Measurements from ENCODE around the gene TALDO1. TPM values are rescaled to one million over a fixed set of nuclear protein-coding genes. Genes with fewer than 3 reads are reported as not detected.
A peak's percentile ranks its signal among the peaks of the same experiment; 100 is the strongest.

The TALDO1 gene
- total RNA-seq, 1 experiment from 2014 or later: 314 TPM

- Mint-ChIP-seq H3K36me3 (peaks cover 19% of the 10 kb centered on the region), H3K9me3 (no peaks in the 10 kb centered on the region), H3K27me3 (ENCODE audit: low read depth) (no peaks in the 10 kb centered on the region), H3K4me1 (peaks cover 5% of the 10 kb centered on the region), H3K4me3 (no peak overlapping the region), H3K27ac (peak overlapping the region; percentile 57; the same call in 1 of the 2 replicates)
- DNase-seq (ENCODE audit: low spot score) (peak; percentile 10), ATAC-seq (no peak)
- POLR2A ChIA-PET: no interaction called here
- TF ChIP-seq, protein P1, sequence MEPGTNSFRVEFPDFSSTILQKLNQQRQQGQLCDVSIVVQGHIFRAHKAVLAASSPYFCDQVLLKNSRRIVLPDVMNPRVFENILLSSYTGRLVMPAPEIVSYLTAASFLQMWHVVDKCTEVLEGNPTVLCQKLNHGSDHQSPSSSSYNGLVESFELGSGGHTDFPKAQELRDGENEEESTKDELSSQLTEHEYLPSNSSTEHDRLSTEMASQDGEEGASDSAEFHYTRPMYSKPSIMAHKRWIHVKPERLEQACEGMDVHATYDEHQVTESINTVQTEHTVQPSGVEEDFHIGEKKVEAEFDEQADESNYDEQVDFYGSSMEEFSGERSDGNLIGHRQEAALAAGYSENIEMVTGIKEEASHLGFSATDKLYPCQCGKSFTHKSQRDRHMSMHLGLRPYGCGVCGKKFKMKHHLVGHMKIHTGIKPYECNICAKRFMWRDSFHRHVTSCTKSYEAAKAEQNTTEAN (CRISPR knock-in tag; IDR thresholded peaks at IDR 0.05): no peak
- TF ChIP-seq IRF2 (CRISPR knock-in tag; IDR thresholded peaks at IDR 0.05; ENCODE audit: borderline replicate concordance, low read depth) (no peak), FOXP4 (CRISPR knock-in tag; IDR thresholded peaks at IDR 0.05) (no peak), OVOL2 (CRISPR knock-in tag; IDR thresholded peaks at IDR 0.05; ENCODE audit: borderline replicate concordance) (no peak), ZNF317 (CRISPR knock-in tag; IDR thresholded peaks at IDR 0.05; ENCODE audit: borderline replicate concordance, low read depth) (no peak), ZNF138 (CRISPR knock-in tag; conservative IDR thresholded peaks at IDR 0.05) (no peak), ZNF263 (CRISPR knock-in tag; IDR thresholded peaks at IDR 0.05; ENCODE audit: low read depth) (no peak), ESRRA (CRISPR knock-in tag; IDR thresholded peaks at IDR 0.05; ENCODE audit: borderline replicate concordance) (no peak), RELA (CRISPR knock-in tag; IDR thresholded peaks at IDR 0.05; ENCODE audit: borderline replicate concordance) (no peak)
- TF ChIP-seq, protein P2, sequence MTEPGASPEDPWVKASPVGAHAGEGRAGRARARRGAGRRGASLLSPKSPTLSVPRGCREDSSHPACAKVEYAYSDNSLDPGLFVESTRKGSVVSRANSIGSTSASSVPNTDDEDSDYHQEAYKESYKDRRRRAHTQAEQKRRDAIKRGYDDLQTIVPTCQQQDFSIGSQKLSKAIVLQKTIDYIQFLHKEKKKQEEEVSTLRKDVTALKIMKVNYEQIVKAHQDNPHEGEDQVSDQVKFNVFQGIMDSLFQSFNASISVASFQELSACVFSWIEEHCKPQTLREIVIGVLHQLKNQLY (CRISPR knock-in tag; IDR thresholded peaks at IDR 0.05): no peak
- TF ChIP-seq, protein P3, sequence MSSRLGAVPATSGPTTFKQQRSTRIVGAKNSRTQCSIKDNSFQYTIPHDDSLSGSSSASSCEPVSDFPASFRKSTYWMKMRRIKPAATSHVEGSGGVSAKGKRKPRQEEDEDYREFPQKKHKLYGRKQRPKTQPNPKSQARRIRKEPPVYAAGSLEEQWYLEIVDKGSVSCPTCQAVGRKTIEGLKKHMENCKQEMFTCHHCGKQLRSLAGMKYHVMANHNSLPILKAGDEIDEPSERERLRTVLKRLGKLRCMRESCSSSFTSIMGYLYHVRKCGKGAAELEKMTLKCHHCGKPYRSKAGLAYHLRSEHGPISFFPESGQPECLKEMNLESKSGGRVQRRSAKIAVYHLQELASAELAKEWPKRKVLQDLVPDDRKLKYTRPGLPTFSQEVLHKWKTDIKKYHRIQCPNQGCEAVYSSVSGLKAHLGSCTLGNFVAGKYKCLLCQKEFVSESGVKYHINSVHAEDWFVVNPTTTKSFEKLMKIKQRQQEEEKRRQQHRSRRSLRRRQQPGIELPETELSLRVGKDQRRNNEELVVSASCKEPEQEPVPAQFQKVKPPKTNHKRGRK (CRISPR knock-in tag; IDR thresholded peaks at IDR 0.05; ENCODE audit: borderline replicate concordance): no peak
- CTCF ChIA-PET: interaction anchor here (0.5 kb wide), 1 partner anchor 1407 kb away, joined by 3 read pairs; no protein-coding TSS in a partner anchor
Observed at GRCh38 chr11:770642-771616, 23.7 kb downstream of the TALDO1 start.

- ATAC-seq (peak; percentile 53), DNase-seq (ENCODE audit: low spot score) (peak; percentile 14)
- H3K9me3 Mint-ChIP-seq: no peaks in the 10 kb centered on the region
- no peaks in the 10 kb centered on the region for H3K27me3 Mint-ChIP-seq (ENCODE audit: low read depth)
- peak overlapping the region; percentile 57; the same call in 1 of the 2 replicates for H3K27ac Mint-ChIP-seq
- ChIA-PET CTCF (interaction anchor here (1.4 kb wide), 1 partner anchor 12 kb away, joined by 3 read pairs; no protein-coding TSS in a partner anchor), POLR2A (no interaction called here)
- no peak overlapping the region for H3K4me3 Mint-ChIP-seq
- H3K4me1 Mint-ChIP-seq: peaks cover 11% of the 10 kb centered on the region
- peaks cover 14% of the 10 kb centered on the region for H3K36me3 Mint-ChIP-seq
- TF ChIP-seq, protein P2 (CRISPR knock-in tag; IDR thresholded peaks at IDR 0.05): no peak
- TF ChIP-seq STAT6 (CRISPR knock-in tag; conservative IDR thresholded peaks at IDR 0.05; ENCODE audit: low read depth) (no peak), GTF2I (CRISPR knock-in tag; conservative IDR thresholded peaks at IDR 0.05) (no peak), RELA (CRISPR knock-in tag; IDR thresholded peaks at IDR 0.05; ENCODE audit: borderline replicate concordance) (no peak), ZNF423 (CRISPR knock-in tag; IDR thresholded peaks at IDR 0.05) (no peak), NR1H2 (CRISPR knock-in tag; IDR thresholded peaks at IDR 0.05) (no peak)
- TF ChIP-seq, protein P4, sequence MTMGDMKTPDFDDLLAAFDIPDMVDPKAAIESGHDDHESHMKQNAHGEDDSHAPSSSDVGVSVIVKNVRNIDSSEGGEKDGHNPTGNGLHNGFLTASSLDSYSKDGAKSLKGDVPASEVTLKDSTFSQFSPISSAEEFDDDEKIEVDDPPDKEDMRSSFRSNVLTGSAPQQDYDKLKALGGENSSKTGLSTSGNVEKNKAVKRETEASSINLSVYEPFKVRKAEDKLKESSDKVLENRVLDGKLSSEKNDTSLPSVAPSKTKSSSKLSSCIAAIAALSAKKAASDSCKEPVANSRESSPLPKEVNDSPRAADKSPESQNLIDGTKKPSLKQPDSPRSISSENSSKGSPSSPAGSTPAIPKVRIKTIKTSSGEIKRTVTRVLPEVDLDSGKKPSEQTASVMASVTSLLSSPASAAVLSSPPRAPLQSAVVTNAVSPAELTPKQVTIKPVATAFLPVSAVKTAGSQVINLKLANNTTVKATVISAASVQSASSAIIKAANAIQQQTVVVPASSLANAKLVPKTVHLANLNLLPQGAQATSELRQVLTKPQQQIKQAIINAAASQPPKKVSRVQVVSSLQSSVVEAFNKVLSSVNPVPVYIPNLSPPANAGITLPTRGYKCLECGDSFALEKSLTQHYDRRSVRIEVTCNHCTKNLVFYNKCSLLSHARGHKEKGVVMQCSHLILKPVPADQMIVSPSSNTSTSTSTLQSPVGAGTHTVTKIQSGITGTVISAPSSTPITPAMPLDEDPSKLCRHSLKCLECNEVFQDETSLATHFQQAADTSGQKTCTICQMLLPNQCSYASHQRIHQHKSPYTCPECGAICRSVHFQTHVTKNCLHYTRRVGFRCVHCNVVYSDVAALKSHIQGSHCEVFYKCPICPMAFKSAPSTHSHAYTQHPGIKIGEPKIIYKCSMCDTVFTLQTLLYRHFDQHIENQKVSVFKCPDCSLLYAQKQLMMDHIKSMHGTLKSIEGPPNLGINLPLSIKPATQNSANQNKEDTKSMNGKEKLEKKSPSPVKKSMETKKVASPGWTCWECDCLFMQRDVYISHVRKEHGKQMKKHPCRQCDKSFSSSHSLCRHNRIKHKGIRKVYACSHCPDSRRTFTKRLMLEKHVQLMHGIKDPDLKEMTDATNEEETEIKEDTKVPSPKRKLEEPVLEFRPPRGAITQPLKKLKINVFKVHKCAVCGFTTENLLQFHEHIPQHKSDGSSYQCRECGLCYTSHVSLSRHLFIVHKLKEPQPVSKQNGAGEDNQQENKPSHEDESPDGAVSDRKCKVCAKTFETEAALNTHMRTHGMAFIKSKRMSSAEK (CRISPR knock-in tag; IDR thresholded peaks at IDR 0.05; ENCODE audit: borderline replicate concordance): no peak
Observed at GRCh38 chr11:771617-772204, 24.4 kb downstream of the TALDO1 start.

Measured in WTC11 (cell line).